Thoracic aorta (tissue), 2 donors: Measurements from ENCODE around the gene FGD6. TPM values are rescaled to one million over a fixed set of nuclear protein-coding genes. Genes with fewer than 3 reads are reported as not detected.
A peak's percentile ranks its signal among the peaks of the same experiment; 100 is the strongest.

Experiments
- ATAC-seq: fragments of 150-250 bp; one replicate; pipeline ENCODE4 v1.8.0; 2017; ENCODE audit warnings: low read depth; ENCODE audit not compliant: insufficient number of reproducible peaks, low FRiP score
- DNase-seq: peaks from one replicate; pipeline ENCODE4 v3.0.0-alpha.2; 2020; ENCODE audit warnings: low spot score
- H3K27ac ChIP-seq, 2 donors: fragments of 200-600 bp; sonication (generic); 1 replicate in 1 of 2; 2 replicates in 1 of 2; pipeline ENCODE4 v1.5.1; 2016; ENCODE audit warnings: mild to moderate bottlenecking in 2 of 2, moderate library complexity in 2 of 2
- H3K27me3 ChIP-seq: fragments of 200-600 bp; sonication (generic); replicated peaks from 2 replicates; pipeline ENCODE4 v1.6.0; 2016; ENCODE audit warnings: mild to moderate bottlenecking; ENCODE audit not compliant: insufficient read depth
- H3K36me3 ChIP-seq: fragments of 200-600 bp; sonication (generic); one replicate; pipeline ENCODE4 v1.5.1; 2016
- H3K4me1 ChIP-seq, 2 donors: fragments of 200-600 bp; sonication (generic); 1 replicate in 1 of 2; 2 replicates in 1 of 2; pipeline versions ENCODE4 v1.5.1 to v1.6.0; 2016; ENCODE audit warnings: low read depth in 2 of 2, mild to moderate bottlenecking in 1 of 2; ENCODE audit not compliant: control insufficient read depth in 1 of 2
- H3K4me3 ChIP-seq: fragments of 200-600 bp; sonication (generic); 2 replicates; pipeline ENCODE4 v1.5.1; 2016; ENCODE audit warnings: mild to moderate bottlenecking
- H3K9me3 ChIP-seq: fragments of 200-600 bp; sonication (generic); 2 replicates; pipeline ENCODE4 v1.5.1; 2016
- CTCF ChIP-seq: fragments of 200-600 bp; sonication (generic); IDR thresholded peaks from one replicate; pipeline ENCODE4 v1.5.1; 2019; ENCODE audit warnings: antibody characterized with exemption
- total RNA-seq, 2 donors: library from RNA; depleted of rRNA; stranded (reverse); fragments of >200 nt; gene quantifications; one replicate each; pipeline versions ENCODE4 v1.1.0 to v1.2.3, GENCODE V29; 2016

FGD6 gene
- total RNA-seq, 2 donors from 2014 or later, result 8.4 to 9.8 TPM

GRCh38 chr12:95225645-95226212 lies 8.5 kb upstream of the FGD6 start:
- no peaks in the 10 kb centered on the region for H3K27me3 ChIP-seq
- no peak overlapping the region for H3K27ac ChIP-seq
- peaks cover 11% of the 10 kb centered on the region for H3K36me3 ChIP-seq
- DNase-seq (no peak), ATAC-seq (no peak)
- no peak for TF ChIP-seq CTCF
- H3K9me3 ChIP-seq, result no peaks in the 10 kb centered on the region
- H3K4me3 ChIP-seq, result no peak overlapping the region
- H3K4me1 ChIP-seq, result peaks cover 44 to 86% of the 10 kb centered on the region in 2 donors

GRCh38 chr12:95224202-95225170 lies 7.2 kb upstream of the FGD6 start:
- Histone ChIP-seq H3K9me3 (no peaks in the 10 kb centered on the region), H3K36me3 (peaks cover 11% of the 10 kb centered on the region), H3K27ac (peak overlapping the region in 1 of 2 donors; percentile 45), H3K27me3 (no peaks in the 10 kb centered on the region), H3K4me3 (no peak overlapping the region), H3K4me1 (peaks cover 50 to 83% of the 10 kb centered on the region in 2 donors)
- DNase-seq (no peak), ATAC-seq (no peak)
- TF ChIP-seq CTCF, result no peak

- DNase-seq (no peak), ATAC-seq (no peak)
- H3K9me3 ChIP-seq, result no peaks in the 10 kb centered on the region
- H3K27me3 ChIP-seq, result no peaks in the 10 kb centered on the region
- H3K27ac ChIP-seq, result peak overlapping the region in 1 of 2 donors; percentile 99
- H3K4me3 ChIP-seq, result no peak overlapping the region
- H3K4me1 ChIP-seq, result peaks cover 37 to 62% of the 10 kb centered on the region in 2 donors
- no peak for TF ChIP-seq CTCF
- peaks cover 11% of the 10 kb centered on the region for H3K36me3 ChIP-seq
Measured at GRCh38 chr12:95220726-95221125, 3.5 kb upstream of the FGD6 start.

- no peak for DNase-seq
- no peak for TF ChIP-seq CTCF
- H3K27ac ChIP-seq, result peak overlapping the region in 1 of 2 donors; percentile 99
Measured at GRCh38 chr12:95220190-95220589, 2.9 kb upstream of the FGD6 start.

More at GRCh38 chr12:95220190-95220589, 2.9 kb upstream of the FGD6 start:
- Histone ChIP-seq H3K4me1 (peaks cover 37 to 65% of the 10 kb centered on the region in 2 donors), H3K36me3 (peaks cover 10% of the 10 kb centered on the region), H3K4me3 (no peak overlapping the region), H3K9me3 (no peaks in the 10 kb centered on the region), H3K27me3 (no peaks in the 10 kb centered on the region)
- no peak for ATAC-seq
